ENCODE measurements around the gene OLFML2A. TPM values are rescaled to one million over a fixed set of nuclear protein-coding genes. Genes with fewer than 3 reads are reported as not detected.
A peak's percentile ranks its signal among the peaks of the same experiment; 100 is the strongest.

The OLFML2A gene
- total and polyA plus RNA-seq, 12 donors: 5.9 to 51.2 (median 31.8) TPM

DNA sequence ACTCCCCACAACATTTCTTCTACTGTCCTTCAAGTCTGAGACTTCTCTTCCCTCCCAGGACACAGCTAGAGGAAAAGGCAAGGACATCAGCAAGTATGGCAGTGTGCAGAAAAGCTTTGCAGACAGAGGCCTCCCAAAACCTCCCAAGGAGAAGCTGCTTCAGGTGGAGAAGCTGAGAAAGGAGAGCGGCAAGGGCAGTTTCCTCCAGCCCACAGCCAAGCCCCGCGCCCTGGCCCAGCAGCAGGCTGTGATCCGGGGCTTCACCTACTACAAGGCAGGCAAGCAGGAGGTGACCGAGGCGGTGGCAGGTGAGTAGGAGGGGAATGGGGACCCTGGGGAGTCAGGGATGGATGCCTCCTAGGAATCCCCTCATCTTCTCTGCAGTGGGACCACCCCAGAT lies 24.4 kb downstream of the OLFML2A start:
- WGBS, 2 donors: 95 to 96% methylated on average over 6 of the region's 6 CpGs
- intact Hi-C loops (cut with DNase I): no loop called here
- Histone ChIP-seq H3K4me1 (peaks cover 12 to 57% (median 40%) of the 10 kb centered on the region in 9 donors), H3K27ac (peak overlapping the region in 1 of 10 donors; percentile 65), H3K4me3 (no peak overlapping the region), H3K36me3 (peaks cover 0 to 10% (median 0%) of the 10 kb centered on the region in 9 donors), H3K9me3 (no peaks in the 10 kb centered on the region), H3K27me3 (no peaks in the 10 kb centered on the region)
- no peak for DNase-seq
- ATAC-seq: no peak
- no peak for TF ChIP-seq CTCF (IDR thresholded peaks at IDR 0.05)

GRCh38 chr9:124802426-124802825 lies 25.5 kb downstream of the OLFML2A start:
- H3K9me3 ChIP-seq: no peaks in the 10 kb centered on the region
- 61 to 79% methylated on average over 3 of the region's 3 CpGs for WGBS, 2 donors
- TF ChIP-seq CTCF (IDR thresholded peaks at IDR 0.05): no peak
- no peak for DNase-seq
- ATAC-seq: peak in 3 of 8 donors; percentile 28 to 39 (median 31)
- peaks cover 0 to 11% (median 0%) of the 10 kb centered on the region in 9 donors for H3K36me3 ChIP-seq
- no peaks in the 10 kb centered on the region for H3K27me3 ChIP-seq
- peaks cover 10 to 47% (median 30%) of the 10 kb centered on the region in 9 donors for H3K4me1 ChIP-seq
- intact Hi-C loops (cut with DNase I): no loop called here
- H3K27ac ChIP-seq: peak overlapping the region in 2 of 10 donors; percentile 12 to 31
- H3K4me3 ChIP-seq: no peak overlapping the region

GRCh38 chr9:124803911-124804310 lies 27.0 kb downstream of the OLFML2A start:
- peaks cover 0 to 18% (median 0%) of the 10 kb centered on the region in 9 donors for H3K36me3 ChIP-seq
- no peak for TF ChIP-seq CTCF (IDR thresholded peaks at IDR 0.05)

DNA sequence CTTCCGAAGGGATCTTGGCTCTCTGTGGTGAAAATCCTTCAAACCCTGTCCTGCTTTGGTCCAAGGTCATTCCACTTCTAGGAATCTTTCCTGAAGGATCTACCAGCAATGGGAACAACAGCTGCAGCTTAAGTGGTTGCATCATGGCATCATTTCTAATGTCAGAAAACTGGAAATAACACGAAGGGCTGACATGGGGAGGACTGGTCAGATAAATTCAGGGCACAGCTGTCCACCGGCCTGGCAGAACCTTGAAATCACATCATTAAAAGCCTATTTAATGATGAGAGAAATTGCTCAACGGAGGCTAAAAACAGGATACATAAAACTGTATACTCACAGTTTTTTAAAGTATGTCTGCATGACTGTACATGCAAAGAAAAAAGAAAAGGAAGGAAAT lies 28.3 kb downstream of the OLFML2A start:
- Histone ChIP-seq H3K4me3 (no peak overlapping the region), H3K36me3 (peaks cover 0 to 20% (median 0%) of the 10 kb centered on the region in 9 donors), H3K27me3 (no peaks in the 10 kb centered on the region), H3K9me3 (no peaks in the 10 kb centered on the region), H3K27ac (no peak overlapping the region), H3K4me1 (peaks cover 4 to 21% (median 14%) of the 10 kb centered on the region in 9 donors)
- ATAC-seq: no peak
- no peak for TF ChIP-seq CTCF (IDR thresholded peaks at IDR 0.05)
- DNase-seq: no peak
- intact Hi-C loops (cut with DNase I): no loop called here
- WGBS, 2 donors: 64 to 73% methylated on average over 4 of the region's 4 CpGs

More at GRCh38 chr9:124803911-124804310, 27.0 kb downstream of the OLFML2A start:
- Histone ChIP-seq H3K27me3 (no peaks in the 10 kb centered on the region), H3K9me3 (no peaks in the 10 kb centered on the region), H3K4me1 (peaks cover 6 to 33% (median 21%) of the 10 kb centered on the region in 9 donors), H3K4me3 (no peak overlapping the region), H3K27ac (no peak overlapping the region)
- DNase-seq (no peak), ATAC-seq (no peak)
- WGBS, 2 donors: 94% methylated on average over 8 of the region's 8 CpGs
- intact Hi-C loops (cut with DNase I): no loop called here
